Measurements from ENCODE around the gene PCDHGC5.

- TF ChIP-seq POLR2AphosphoS5 (IDR thresholded peaks at IDR 0.05; ENCODE audit: low read depth, low read length) = 0 out of 2 replicates have a peak, but pooled peaks have one; percentile 19
- TF ChIP-seq POLR2A (IDR thresholded peaks at IDR 0.05; ENCODE audit: low read depth, low read length) = 0 out of 2 replicates have a peak, but pooled peaks have one; percentile 5
Measured at GRCh38 chr5:141512911-141513626, 24.2 kb downstream of the PCDHGC5 start.
